Measurements from ENCODE around the gene CACNA1B. TPM values are rescaled to one million over a fixed set of nuclear protein-coding genes. Genes with fewer than 3 reads are reported as not detected.

Gene CACNA1B
- polyA plus RNA-seq, 1 of the 3 experiments (the other 2 are of a cell fraction), result 0.03 TPM

- DNase-seq, result no peak
- 40% methylated on average over 7 of the region's 7 CpGs for WGBS (ENCODE audit: low lambda C conversion rate)
- H3K36me3 ChIP-seq (replicated peaks in 1 of 2; ENCODE audit: control insufficient read depth in 1 of 2, insufficient read depth in 2 of 2, low read length in 1 of 2), result no peaks in the 10 kb centered on the region
- no peaks in the 10 kb centered on the region for H3K9me3 ChIP-seq
- H3K4me3 ChIP-seq (ENCODE audit: low read depth in 2 of 2, low read length in 1 of 2), result no peak overlapping the region
- TF ChIP-seq TEAD4 (IDR thresholded peaks at IDR 0.05; ENCODE audit: borderline replicate concordance, insufficient read depth) (no peak), YY1 (IDR thresholded peaks at IDR 0.05; ENCODE audit: low read depth) (no peak), MXI1 (IDR thresholded peaks at IDR 0.05; ENCODE audit: low read depth, low read length) (no peak), PBX3 (IDR thresholded peaks at IDR 0.05) (no peak), SMC3 (IDR thresholded peaks at IDR 0.05; ENCODE audit: low read depth, low read length) (no peak), GABPA (IDR thresholded peaks at IDR 0.05; ENCODE audit: low read depth) (no peak), RXRA (IDR thresholded peaks at IDR 0.05; ENCODE audit: borderline replicate concordance, low read depth) (no peak), RFX5 (IDR thresholded peaks at IDR 0.05; ENCODE audit: low read length) (no peak), MEF2A (IDR thresholded peaks at IDR 0.05; ENCODE audit: borderline replicate concordance, low read depth) (no peak), FOSL2 (IDR thresholded peaks at IDR 0.05; ENCODE audit: borderline replicate concordance, low read depth) (no peak), CTCF (IDR thresholded peaks at IDR 0.05) (no peak), NFIC (IDR thresholded peaks at IDR 0.05; ENCODE audit: borderline replicate concordance) (no peak), TAF1 (IDR thresholded peaks at IDR 0.05; ENCODE audit: borderline replicate concordance, low read depth, low read length) (no peak), NRF1 (IDR thresholded peaks at IDR 0.05; ENCODE audit: low read depth, low read length) (no peak), EP300 (IDR thresholded peaks at IDR 0.05; ENCODE audit: borderline replicate concordance in 1 of 2, low read depth in 1 of 2, low read length in 1 of 2) (no peak), ELF1 (IDR thresholded peaks at IDR 0.05) (no peak), ZBTB33 (IDR thresholded peaks at IDR 0.05; ENCODE audit: borderline replicate concordance, low read depth) (no peak), RAD21 (IDR thresholded peaks at IDR 0.05; ENCODE audit: low read length) (no peak), FOXJ3 (CRISPR knock-in tag; IDR thresholded peaks at IDR 0.05) (no peak)
- TF ChIP-seq, protein P1, sequence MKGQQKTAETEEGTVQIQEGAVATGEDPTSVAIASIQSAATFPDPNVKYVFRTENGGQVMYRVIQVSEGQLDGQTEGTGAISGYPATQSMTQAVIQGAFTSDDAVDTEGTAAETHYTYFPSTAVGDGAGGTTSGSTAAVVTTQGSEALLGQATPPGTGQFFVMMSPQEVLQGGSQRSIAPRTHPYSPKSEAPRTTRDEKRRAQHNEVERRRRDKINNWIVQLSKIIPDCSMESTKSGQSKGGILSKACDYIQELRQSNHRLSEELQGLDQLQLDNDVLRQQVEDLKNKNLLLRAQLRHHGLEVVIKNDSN (IDR thresholded peaks at IDR 0.05; ENCODE audit: borderline replicate concordance, low read depth), result no peak
- POLR2A ChIA-PET, result no interaction called here
- H3K27ac ChIP-seq (ENCODE audit: low read depth in 2 of 2, low read length in 1 of 2), result no peak overlapping the region
- CTCF ChIA-PET, result interaction anchor here (0.6 kb wide), 1 partner anchor 240 kb away, joined by 3 read pairs; no protein-coding TSS in a partner anchor
- H3K4me2 ChIP-seq, result no peak overlapping the region
- H3F3A ChIP-seq (replicated peaks; ENCODE audit: insufficient read depth), result no peaks in the 10 kb centered on the region
- H4K20me1 ChIP-seq (ENCODE audit: insufficient read depth), result no peaks in the 10 kb centered on the region
- H2AFZ ChIP-seq (ENCODE audit: low read depth), result no peak overlapping the region
- no peaks in the 10 kb centered on the region for H3K79me2 ChIP-seq (ENCODE audit: insufficient read depth)
- H3K27me3 ChIP-seq (ENCODE audit: insufficient read depth), result no peaks in the 10 kb centered on the region
- no peaks in the 10 kb centered on the region for H3K9me2 ChIP-seq
- no peak overlapping the region for H3K9ac ChIP-seq
- H3K4me1 ChIP-seq (ENCODE audit: control insufficient read depth in 1 of 2, insufficient read depth in 2 of 2, low read depth in 1 of 2, low read length in 1 of 2), result no peaks in the 10 kb centered on the region
These were observed 35.5 kb downstream of the CACNA1B start for GRCh38 chr9:137913132-137913531.

Data from SK-N-SH (cell line).